ENCODE measurements around the gene PLCG2.

PLCG2 gene

GRCh38 chr16:81861915-81862314 lies 82.8 kb downstream of the PLCG2 start:
- TF ChIP-seq BACH2 (CRISPR knock-in tag; IDR thresholded peaks at IDR 0.05; ENCODE audit: borderline replicate concordance) (no peak), PPARA (CRISPR knock-in tag; IDR thresholded peaks at IDR 0.05; ENCODE audit: borderline replicate concordance) (no peak), GLIS3 (CRISPR knock-in tag; IDR thresholded peaks at IDR 0.05) (no peak), ZC3H10 (CRISPR knock-in tag; IDR thresholded peaks at IDR 0.05) (no peak), TOX (CRISPR knock-in tag; IDR thresholded peaks at IDR 0.05; ENCODE audit: borderline replicate concordance) (no peak), ZNF70 (CRISPR knock-in tag; IDR thresholded peaks at IDR 0.05) (no peak), PATZ1 (CRISPR knock-in tag; IDR thresholded peaks at IDR 0.05; ENCODE audit: borderline replicate concordance) (no peak)
- TF ChIP-seq, protein P1, sequence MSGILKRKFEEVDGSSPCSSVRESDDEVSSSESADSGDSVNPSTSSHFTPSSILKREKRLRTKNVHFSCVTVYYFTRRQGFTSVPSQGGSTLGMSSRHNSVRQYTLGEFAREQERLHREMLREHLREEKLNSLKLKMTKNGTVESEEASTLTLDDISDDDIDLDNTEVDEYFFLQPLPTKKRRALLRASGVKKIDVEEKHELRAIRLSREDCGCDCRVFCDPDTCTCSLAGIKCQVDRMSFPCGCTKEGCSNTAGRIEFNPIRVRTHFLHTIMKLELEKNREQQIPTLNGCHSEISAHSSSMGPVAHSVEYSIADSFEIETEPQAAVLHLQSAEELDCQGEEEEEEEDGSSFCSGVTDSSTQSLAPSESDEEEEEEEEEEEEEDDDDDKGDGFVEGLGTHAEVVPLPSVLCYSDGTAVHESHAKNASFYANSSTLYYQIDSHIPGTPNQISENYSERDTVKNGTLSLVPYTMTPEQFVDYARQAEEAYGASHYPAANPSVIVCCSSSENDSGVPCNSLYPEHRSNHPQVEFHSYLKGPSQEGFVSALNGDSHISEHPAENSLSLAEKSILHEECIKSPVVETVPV (CRISPR knock-in tag; IDR thresholded peaks at IDR 0.05) = no peak
- ATAC-seq = no peak; the same call in 2 of the 3 replicates

- TF ChIP-seq RARB (CRISPR knock-in tag; IDR thresholded peaks at IDR 0.05) (no peak), BACH2 (CRISPR knock-in tag; IDR thresholded peaks at IDR 0.05; ENCODE audit: borderline replicate concordance) (no peak), PATZ1 (CRISPR knock-in tag; IDR thresholded peaks at IDR 0.05; ENCODE audit: borderline replicate concordance) (no peak), ZC3H10 (CRISPR knock-in tag; IDR thresholded peaks at IDR 0.05) (no peak), TCF4 (CRISPR knock-in tag; IDR thresholded peaks at IDR 0.05; ENCODE audit: borderline replicate concordance) (no peak), OSR1 (CRISPR knock-in tag; IDR thresholded peaks at IDR 0.05) (no peak), PPARA (CRISPR knock-in tag; IDR thresholded peaks at IDR 0.05; ENCODE audit: borderline replicate concordance) (no peak), SNAI2 (CRISPR knock-in tag; IDR thresholded peaks at IDR 0.05) (no peak), ZNF565 (CRISPR knock-in tag; conservative IDR thresholded peaks at IDR 0.05; ENCODE audit: low read depth) (no peak), ISL1 (CRISPR knock-in tag; IDR thresholded peaks at IDR 0.05) (no peak), ESRRG (CRISPR knock-in tag; IDR thresholded peaks at IDR 0.05) (no peak), TOX (CRISPR knock-in tag; IDR thresholded peaks at IDR 0.05; ENCODE audit: borderline replicate concordance) (no peak), CSDC2 (CRISPR knock-in tag; IDR thresholded peaks at IDR 0.05) (no peak), ARNTL (CRISPR knock-in tag; IDR thresholded peaks at IDR 0.05; ENCODE audit: borderline replicate concordance, low read depth) (no peak), ZFP3 (CRISPR knock-in tag; IDR thresholded peaks at IDR 0.05) (no peak)
- TF ChIP-seq, protein P1 (CRISPR knock-in tag; IDR thresholded peaks at IDR 0.05) = no peak
- TF ChIP-seq, protein P2, sequence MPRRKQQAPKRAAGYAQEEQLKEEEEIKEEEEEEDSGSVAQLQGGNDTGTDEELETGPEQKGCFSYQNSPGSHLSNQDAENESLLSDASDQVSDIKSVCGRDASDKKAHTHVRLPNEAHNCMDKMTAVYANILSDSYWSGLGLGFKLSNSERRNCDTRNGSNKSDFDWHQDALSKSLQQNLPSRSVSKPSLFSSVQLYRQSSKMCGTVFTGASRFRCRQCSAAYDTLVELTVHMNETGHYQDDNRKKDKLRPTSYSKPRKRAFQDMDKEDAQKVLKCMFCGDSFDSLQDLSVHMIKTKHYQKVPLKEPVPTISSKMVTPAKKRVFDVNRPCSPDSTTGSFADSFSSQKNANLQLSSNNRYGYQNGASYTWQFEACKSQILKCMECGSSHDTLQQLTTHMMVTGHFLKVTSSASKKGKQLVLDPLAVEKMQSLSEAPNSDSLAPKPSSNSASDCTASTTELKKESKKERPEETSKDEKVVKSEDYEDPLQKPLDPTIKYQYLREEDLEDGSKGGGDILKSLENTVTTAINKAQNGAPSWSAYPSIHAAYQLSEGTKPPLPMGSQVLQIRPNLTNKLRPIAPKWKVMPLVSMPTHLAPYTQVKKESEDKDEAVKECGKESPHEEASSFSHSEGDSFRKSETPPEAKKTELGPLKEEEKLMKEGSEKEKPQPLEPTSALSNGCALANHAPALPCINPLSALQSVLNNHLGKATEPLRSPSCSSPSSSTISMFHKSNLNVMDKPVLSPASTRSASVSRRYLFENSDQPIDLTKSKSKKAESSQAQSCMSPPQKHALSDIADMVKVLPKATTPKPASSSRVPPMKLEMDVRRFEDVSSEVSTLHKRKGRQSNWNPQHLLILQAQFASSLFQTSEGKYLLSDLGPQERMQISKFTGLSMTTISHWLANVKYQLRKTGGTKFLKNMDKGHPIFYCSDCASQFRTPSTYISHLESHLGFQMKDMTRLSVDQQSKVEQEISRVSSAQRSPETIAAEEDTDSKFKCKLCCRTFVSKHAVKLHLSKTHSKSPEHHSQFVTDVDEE (CRISPR knock-in tag; IDR thresholded peaks at IDR 0.05) = no peak
- no peak for ATAC-seq
These were observed 84.7 kb downstream of the PLCG2 start for GRCh38 chr16:81863630-81864352.
